WTC11 (cell line): ENCODE measurements around the gene NFATC1. TPM values are rescaled to one million over a fixed set of nuclear protein-coding genes. Genes with fewer than 3 reads are reported as not detected.

Experiments used
- ATAC-seq: fragments of 200-7000 bp; cut with Tn5 transposase; 2 replicates; pipeline ENCODE4 v1.10.0; 2021; ENCODE audit warnings: mild to moderate bottlenecking, moderate library complexity
- CTCF ChIA-PET: fragments of 300-600 bp; sonication (Branson Sonifier 250); formaldehyde crosslinking; loops from one replicate; lab custom pipeline; 2021; ENCODE audit warnings: antibody characterized with exemption; lab: Charles Lee
- POLR2A ChIA-PET: fragments of 350-600 bp; sonication (Branson Sonifier 250); formaldehyde crosslinking; loops from one replicate; lab custom pipeline; 2021; ENCODE audit warnings: antibody characterized with exemption; lab: Charles Lee
- DNase-seq: peaks from one replicate; pipeline ENCODE4 v3.0.0; 2021; ENCODE audit warnings: low spot score
- H3K27ac Mint-ChIP-seq: 2 replicates; pipeline ENCODE4 v1.8.0; 2021; ENCODE audit warnings: mixed read lengths
- H3K27me3 Mint-ChIP-seq: 2 replicates; pipeline ENCODE4 v1.8.0; 2021; ENCODE audit warnings: low read depth, mild to moderate bottlenecking, moderate library complexity, mixed read lengths
- H3K36me3 Mint-ChIP-seq: 2 replicates; pipeline ENCODE4 v1.8.0; 2021; ENCODE audit warnings: mixed read lengths
- H3K4me1 Mint-ChIP-seq: 2 replicates; pipeline ENCODE4 v1.8.0; 2022; ENCODE audit warnings: mixed read lengths
- H3K4me3 Mint-ChIP-seq: 2 replicates; pipeline ENCODE4 v1.8.0; 2021; ENCODE audit warnings: mild to moderate bottlenecking, moderate library complexity, mixed read lengths
- H3K9me3 Mint-ChIP-seq: 2 replicates; pipeline ENCODE4 v1.8.0; 2021; ENCODE audit warnings: mixed read lengths
- CREM ChIP-seq: sonication (generic); formaldehyde crosslinking; IDR thresholded peaks from 2 replicates; pipeline ENCODE4 v1.8.1; 2022; ENCODE audit warnings: mild to moderate bottlenecking, missing genetic modification reagents, moderate library complexity
- CTCF ChIP-seq: fragments of 200-600 bp; IDR thresholded peaks from 2 replicates; pipeline ENCODE4 v1.8.0; 2022; ENCODE audit warnings: antibody characterized with exemption
- E2F5 ChIP-seq: sonication (generic); formaldehyde crosslinking; IDR thresholded peaks from 2 replicates; pipeline ENCODE4 v1.8.1; 2022; ENCODE audit warnings: mild to moderate bottlenecking, moderate library complexity, missing genetic modification reagents
- FOXP4 ChIP-seq: sonication (generic); formaldehyde crosslinking; IDR thresholded peaks from 2 replicates; pipeline ENCODE4 v1.8.0; 2022; ENCODE audit warnings: mild to moderate bottlenecking, missing genetic modification reagents
- HMGXB4 ChIP-seq: sonication (generic); formaldehyde crosslinking; IDR thresholded peaks from 2 replicates; pipeline ENCODE4 v1.8.1; 2023; ENCODE audit warnings: mild to moderate bottlenecking, moderate library complexity, missing genetic modification reagents
- IRF1 ChIP-seq: sonication (generic); formaldehyde crosslinking; IDR thresholded peaks from 2 replicates; pipeline ENCODE4 v1.8.0; 2023; ENCODE audit warnings: missing genetic modification reagents
- KAT7 ChIP-seq: sonication (generic); formaldehyde crosslinking; IDR thresholded peaks from 2 replicates; pipeline ENCODE4 v1.8.1; 2023; ENCODE audit warnings: missing genetic modification reagents, mild to moderate bottlenecking, borderline replicate concordance
- MYBL2 ChIP-seq: sonication (generic); formaldehyde crosslinking; IDR thresholded peaks from 2 replicates; pipeline ENCODE4 v1.8.1; 2023; ENCODE audit warnings: mild to moderate bottlenecking, moderate library complexity, missing genetic modification reagents
- PRRX2 ChIP-seq: fragments of 250-450 bp; sonication (Bioruptor Pico); IDR thresholded peaks from 2 replicates; pipeline ENCODE4 v1.8.0; 2021; ENCODE audit warnings: mild to moderate bottlenecking
- SMAD3 ChIP-seq: sonication (generic); formaldehyde crosslinking; IDR thresholded peaks from 2 replicates; pipeline ENCODE4 v1.8.0; 2022; ENCODE audit warnings: missing genetic modification reagents, mild to moderate bottlenecking, borderline replicate concordance
- SP1 ChIP-seq: sonication (generic); formaldehyde crosslinking; conservative IDR thresholded peaks from 2 replicates; pipeline ENCODE4 v1.8.1; 2022; ENCODE audit warnings: missing genetic modification reagents
- STAT6 ChIP-seq: sonication (generic); formaldehyde crosslinking; conservative IDR thresholded peaks from 2 replicates; pipeline ENCODE4 v1.8.1; 2023; ENCODE audit warnings: mild to moderate bottlenecking, low read depth, missing genetic modification reagents, moderate library complexity
- TP53 ChIP-seq: sonication (generic); formaldehyde crosslinking; IDR thresholded peaks from 2 replicates; pipeline ENCODE4 v1.8.1; 2023; ENCODE audit warnings: mild to moderate bottlenecking, missing genetic modification reagents
- USF2 ChIP-seq: sonication (generic); formaldehyde crosslinking; IDR thresholded peaks from 2 replicates; pipeline ENCODE4 v1.8.1; 2023; ENCODE audit warnings: mild to moderate bottlenecking, missing genetic modification reagents, moderate library complexity
- ZNF219 ChIP-seq: sonication (generic); formaldehyde crosslinking; IDR thresholded peaks from 2 replicates; pipeline ENCODE4 v1.8.0; 2023; ENCODE audit warnings: missing genetic modification reagents, mild to moderate bottlenecking, borderline replicate concordance
- ZNF423 ChIP-seq: fragments of 250-450 bp; sonication (Bioruptor Pico); IDR thresholded peaks from 2 replicates; pipeline ENCODE4 v2.1.2; 2022; ENCODE audit warnings: mild to moderate bottlenecking, moderate library complexity
- ZNF512 ChIP-seq: sonication (generic); formaldehyde crosslinking; IDR thresholded peaks from 2 replicates; pipeline ENCODE4 v1.8.1; 2022; ENCODE audit warnings: missing genetic modification reagents, borderline replicate concordance
- ZNF532 ChIP-seq: fragments of 250-450 bp; sonication (Bioruptor Pico); IDR thresholded peaks from 2 replicates; pipeline ENCODE4 v1.9.0; 2021; ENCODE audit warnings: mild to moderate bottlenecking, borderline replicate concordance
- total RNA-seq: library from RNA; stranded (reverse); gene quantifications from 3 replicates; pipeline ENCODE4 v1.2.3, GENCODE V29; 2021

Gene NFATC1
- total RNA-seq, 1 experiment from 2014 or later, result 20.2 TPM

GRCh38 chr18:79532313-79533007 lies 136.7 kb downstream of the NFATC1 start (continued):
- no peak for TF ChIP-seq FOXP4 (CRISPR knock-in tag)
- no peak for TF ChIP-seq KAT7 (CRISPR knock-in tag)
- TF ChIP-seq CTCF, result no peak
- no peak for TF ChIP-seq SMAD3 (CRISPR knock-in tag)
- TF ChIP-seq ZNF512 (CRISPR knock-in tag), result no peak
- no peak for TF ChIP-seq SP1 (CRISPR knock-in tag)
- TF ChIP-seq CREM (CRISPR knock-in tag), result no peak
- no peak for TF ChIP-seq E2F5 (CRISPR knock-in tag)
- no peak for TF ChIP-seq USF2 (CRISPR knock-in tag)

GRCh38 chr18:79533146-79533545 lies 137.4 kb downstream of the NFATC1 start:
- peaks cover 7% of the 10 kb centered on the region for H3K36me3 Mint-ChIP-seq
- ChIA-PET CTCF (no interaction called here), POLR2A (interaction anchor here (0.6 kb wide), 1 partner anchor 35 kb away, joined by 3 read pairs; no protein-coding TSS in a partner anchor)
- ATAC-seq (no peak), DNase-seq (peak; percentile 5)
- H3K27me3 Mint-ChIP-seq, result peaks cover 7% of the 10 kb centered on the region
- H3K4me1 Mint-ChIP-seq, result no peaks in the 10 kb centered on the region
- H3K9me3 Mint-ChIP-seq, result peaks cover 8% of the 10 kb centered on the region
- H3K27ac Mint-ChIP-seq, result no peak overlapping the region
- no peak overlapping the region for H3K4me3 Mint-ChIP-seq
- TF ChIP-seq MYBL2 (CRISPR knock-in tag) (no peak), HMGXB4 (CRISPR knock-in tag) (no peak), IRF1 (CRISPR knock-in tag) (no peak), STAT6 (CRISPR knock-in tag) (no peak), TP53 (CRISPR knock-in tag) (no peak), ZNF423 (CRISPR knock-in tag) (no peak), ZNF532 (no peak), PRRX2 (no peak), ZNF219 (CRISPR knock-in tag) (no peak)
